ENCODE data around the gene RAB14.

DNA sequence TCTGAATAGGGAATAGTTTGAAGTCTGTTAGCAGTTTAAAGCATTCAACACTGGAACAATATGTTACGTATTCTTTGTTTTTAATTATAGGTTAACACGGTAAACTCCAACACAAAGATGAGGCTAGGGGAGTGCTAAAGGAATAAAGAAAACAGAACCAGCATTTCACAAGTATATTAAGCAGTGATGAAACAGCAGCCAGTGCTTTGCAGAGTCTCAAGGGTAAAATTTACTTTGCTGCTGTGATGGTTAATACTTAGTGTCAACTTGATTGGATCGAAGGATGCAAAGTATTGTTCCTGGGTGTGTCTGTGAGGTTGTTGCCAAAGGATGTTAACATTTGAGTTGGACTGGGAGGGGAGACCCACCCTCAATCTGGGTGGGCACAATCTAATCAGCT is 36.2 kb upstream of the RAB14 start:
- TF ChIP-seq ZNF274 (IDR thresholded peaks at IDR 0.05; ENCODE audit: low read depth, low read length) (no peak), SUZ12 (IDR thresholded peaks at IDR 0.05; ENCODE audit: extremely low read depth, insufficient read depth, insufficient read length) (no peak)

All from NT2/D1 (cell line).